SW480 (cell line): ENCODE data around the gene WAPL.

Experiments used
- DNase-seq: peaks from one replicate; pipeline ENCODE4 v3.0.0-alpha.2; 2016; ENCODE audit warnings: low spot score

WAPL gene

GRCh38 chr10:86524225-86524962, 2.8 kb upstream of the WAPL start:
- no peak for DNase-seq

DNA sequence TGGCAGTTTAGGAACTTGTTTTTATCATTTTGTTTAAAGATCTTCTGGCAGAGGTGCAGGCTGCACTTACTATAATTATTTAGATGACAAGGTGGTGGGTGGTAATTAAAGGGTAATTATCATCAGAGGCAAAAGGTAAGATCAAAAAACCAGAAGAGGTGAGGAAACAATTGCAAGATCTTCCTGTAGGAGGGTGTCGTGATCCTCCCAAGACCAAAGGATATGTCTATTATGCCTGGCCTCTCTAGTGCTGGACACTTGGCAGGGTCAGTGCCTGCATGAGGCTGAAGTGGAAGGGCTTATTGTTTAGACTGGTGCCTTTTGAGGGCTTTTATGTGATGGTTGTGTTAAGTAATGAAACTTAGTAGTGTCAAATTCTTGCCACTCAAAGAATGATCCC, 1.8 kb upstream of the WAPL start:
- DNase-seq = peak; percentile 35

DNA sequence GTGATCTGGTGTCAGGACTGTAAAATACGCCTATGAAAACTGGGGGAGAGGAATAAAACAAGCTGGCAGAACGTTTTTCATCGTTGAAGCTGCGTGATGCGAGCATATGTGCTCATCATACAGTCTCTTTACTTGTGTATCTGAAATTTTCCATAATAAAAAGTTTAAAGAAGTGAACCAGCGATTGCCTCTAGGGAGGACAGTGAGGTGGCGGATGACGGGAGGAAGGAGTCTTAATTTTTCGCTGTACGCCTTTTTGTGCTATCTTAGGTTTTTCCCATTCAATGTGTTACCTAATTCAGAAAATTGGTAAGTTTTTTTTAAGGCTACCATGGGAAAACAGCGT, 891 bp upstream of the WAPL start:
- DNase-seq = no peak

DNA sequence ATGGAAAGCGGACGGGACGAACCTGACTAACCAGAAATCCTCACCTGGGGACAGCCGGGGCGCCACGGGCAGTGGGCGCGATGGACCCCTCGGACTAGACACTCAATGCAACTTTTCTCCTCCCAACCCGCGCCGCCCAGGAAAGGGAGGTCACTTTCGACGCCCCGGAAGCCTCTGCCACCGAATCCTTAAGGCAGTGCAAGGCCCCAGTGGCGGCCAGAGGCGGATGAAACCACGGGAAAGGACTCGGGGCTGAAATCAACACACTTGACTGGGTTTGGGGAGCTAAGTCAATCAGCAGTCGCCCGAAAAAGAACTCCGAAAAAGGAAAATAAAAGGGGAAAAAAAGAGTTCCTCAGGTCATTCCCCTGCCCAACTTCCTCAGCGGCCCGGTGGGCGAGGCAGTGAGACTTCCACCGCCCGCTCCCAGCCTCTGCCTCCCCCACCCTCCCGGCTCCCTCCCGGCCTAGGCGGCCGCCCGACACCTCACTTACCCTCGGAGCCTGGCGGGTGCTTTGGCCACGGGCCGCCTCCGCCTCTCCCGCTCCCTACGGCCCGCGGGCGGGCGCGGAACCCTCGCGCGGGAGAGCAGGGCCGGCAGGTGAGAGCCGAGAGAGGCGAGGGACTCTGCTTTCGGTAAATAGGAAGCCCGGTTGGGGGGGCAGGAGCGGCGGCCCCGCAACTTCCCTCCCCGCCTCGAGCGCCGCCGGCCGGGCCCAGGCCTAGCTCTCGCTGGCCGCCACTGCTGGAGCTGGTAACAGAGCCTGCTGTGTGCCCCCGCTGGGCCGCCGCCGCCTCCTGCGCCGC, 518 bp downstream of the WAPL start:
- DNase-seq = peak; percentile 22

DNA sequence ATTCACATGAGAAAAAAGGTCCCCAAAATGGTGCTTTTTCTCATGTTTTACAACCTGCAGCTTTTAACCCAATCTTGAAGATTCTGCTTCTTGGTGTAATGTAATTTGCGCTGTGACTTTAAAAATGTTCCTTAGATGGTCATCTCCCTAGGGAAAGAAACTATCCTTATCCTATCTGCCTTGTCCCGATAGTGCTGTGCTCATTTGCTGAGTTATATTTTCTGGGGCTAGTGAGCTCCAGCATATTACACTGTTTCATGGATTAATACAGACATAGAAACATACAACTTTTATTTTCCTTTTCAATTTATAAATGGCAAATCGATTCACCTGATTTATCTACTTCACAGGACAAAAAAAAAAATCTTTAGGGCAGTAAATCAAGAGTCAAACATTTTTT, 2.8 kb downstream of the WAPL start:
- no peak for DNase-seq

DNA sequence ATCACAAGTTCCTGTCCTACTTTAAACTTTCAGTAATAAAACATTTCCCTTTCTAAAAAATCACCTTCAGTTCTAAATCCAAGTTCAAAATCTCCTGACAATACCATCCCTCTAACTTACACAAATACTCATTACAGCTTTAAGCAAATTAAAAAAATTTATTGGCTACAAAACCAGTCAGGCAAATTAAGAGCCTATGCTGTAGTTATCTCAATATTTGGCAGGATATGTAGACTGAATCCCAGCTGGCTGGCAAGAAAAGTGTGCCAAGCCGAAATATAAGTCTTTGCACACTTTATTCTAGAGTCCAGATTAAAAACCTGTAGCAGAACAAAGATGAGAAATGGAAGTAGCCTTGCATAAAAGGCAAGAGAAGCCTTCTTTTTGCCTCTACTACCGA, 9.5 kb downstream of the WAPL start:
- no peak for DNase-seq

- no peak for DNase-seq
Measured at GRCh38 chr10:86511027-86511865, 10.3 kb downstream of the WAPL start.

GRCh38 chr10:86509145-86509544, 12.4 kb downstream of the WAPL start:
- no peak for DNase-seq

- no peak for DNase-seq
Measured at GRCh38 chr10:86508217-86508616, 13.4 kb downstream of the WAPL start.

GRCh38 chr10:86506499-86506898, 15.1 kb downstream of the WAPL start:
- DNase-seq = no peak

- DNase-seq = no peak
Measured at GRCh38 chr10:86506062-86506461, 15.5 kb downstream of the WAPL start.

DNA sequence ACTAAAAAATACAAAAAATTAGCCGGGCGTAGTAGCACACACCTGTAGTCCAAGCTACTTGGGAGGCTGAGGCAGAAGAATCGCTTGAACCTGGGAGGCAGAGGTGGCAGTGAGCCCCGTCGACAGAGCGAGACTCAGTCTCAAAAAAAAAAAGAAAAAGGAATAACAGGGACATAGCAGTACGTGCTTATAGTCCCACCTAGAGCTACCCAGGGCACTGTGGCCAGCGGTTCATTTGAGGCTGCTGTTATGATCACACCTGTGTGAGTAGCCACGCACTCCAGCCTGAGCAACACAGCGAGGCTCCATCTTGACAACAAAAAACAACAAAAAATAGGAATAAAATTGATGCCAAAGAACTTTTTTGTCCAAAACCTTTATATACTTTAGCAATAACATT, 17.1 kb downstream of the WAPL start:
- no peak for DNase-seq

DNA sequence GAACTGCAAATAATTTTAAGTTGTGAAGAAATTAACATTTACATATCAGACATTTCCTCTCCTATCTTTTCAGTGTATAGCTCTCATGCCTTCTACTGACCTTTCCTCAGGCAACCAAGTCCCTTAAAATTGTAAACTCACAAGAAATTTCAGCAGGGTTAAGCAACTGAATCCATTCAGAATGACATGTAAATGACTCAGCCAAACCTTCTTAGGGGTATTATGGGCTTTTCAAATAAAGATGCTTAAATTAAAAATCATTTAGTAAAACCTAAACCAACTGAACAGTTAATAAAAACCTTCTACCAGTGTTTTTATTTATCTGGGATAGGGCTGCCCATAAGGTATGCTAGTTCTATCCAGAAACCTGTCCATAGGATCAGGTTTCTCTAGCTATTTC, 20.7 kb downstream of the WAPL start:
- no peak for DNase-seq

- DNase-seq = no peak
Measured at GRCh38 chr10:86498598-86498997, 23.0 kb downstream of the WAPL start.

GRCh38 chr10:86497621-86498020, 24.0 kb downstream of the WAPL start:
- no peak for DNase-seq

- no peak for DNase-seq
Measured at GRCh38 chr10:86489960-86490612, 31.5 kb downstream of the WAPL start.

GRCh38 chr10:86489071-86489810, 32.4 kb downstream of the WAPL start:
- DNase-seq = no peak

DNA sequence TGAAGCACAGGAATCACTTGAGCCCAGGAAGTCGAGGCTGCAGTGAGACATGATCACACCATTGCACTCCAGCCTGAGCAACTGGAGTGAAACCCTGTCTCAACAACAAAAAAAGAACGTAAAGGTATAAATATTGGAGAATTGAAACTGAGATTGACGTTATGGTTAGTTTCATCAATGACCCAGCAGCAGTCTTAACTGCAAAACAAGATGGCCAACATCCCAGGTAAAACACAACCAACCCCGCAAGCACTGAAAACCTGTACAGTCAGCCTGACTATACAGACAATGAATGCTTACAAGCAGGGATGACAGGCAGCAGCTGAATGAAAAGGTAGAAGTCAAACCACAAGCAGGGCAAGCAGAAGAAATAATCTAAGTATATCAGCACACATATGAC, 34.7 kb downstream of the WAPL start:
- no peak for DNase-seq

DNA sequence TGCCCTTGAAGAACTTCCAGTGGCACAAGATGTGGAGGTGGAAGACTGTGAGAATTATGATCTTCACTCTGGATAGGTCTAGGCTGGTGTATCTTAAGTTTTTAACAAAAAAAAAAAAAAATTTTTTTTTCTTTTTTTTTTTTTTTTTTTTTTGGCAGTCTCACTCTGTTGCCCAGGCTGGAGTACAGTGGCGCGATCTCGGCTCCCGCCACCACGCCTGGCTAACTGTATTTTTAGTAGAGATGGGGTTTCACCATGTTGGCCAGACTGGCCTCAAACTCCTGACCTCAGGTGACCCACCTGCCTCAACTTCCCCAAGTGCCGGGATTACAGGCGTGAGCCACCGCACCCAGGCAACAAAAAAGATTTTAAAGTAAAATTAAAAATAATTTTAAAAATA, 37.9 kb downstream of the WAPL start:
- DNase-seq = no peak

DNA sequence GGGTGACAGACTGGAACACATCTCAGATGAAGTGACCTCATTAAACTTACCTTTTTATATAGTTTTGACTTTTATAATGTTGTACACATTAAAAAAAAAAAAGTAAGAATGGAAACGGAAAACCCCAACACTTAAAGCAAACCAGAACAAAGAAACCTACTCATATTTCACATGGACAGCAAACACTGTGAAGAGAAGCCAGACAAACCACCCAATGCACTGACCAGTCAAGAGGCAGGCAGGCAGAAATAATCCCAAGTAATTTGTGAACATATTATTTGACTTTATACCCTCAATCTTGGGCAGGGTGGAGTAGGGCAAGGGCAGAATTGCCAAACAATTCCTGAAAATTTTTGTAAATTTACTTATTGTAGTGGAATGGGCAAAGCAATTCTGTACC, 39.8 kb downstream of the WAPL start:
- DNase-seq = no peak

GRCh38 chr10:86480571-86480970, 41.0 kb downstream of the WAPL start:
- DNase-seq = no peak

DNA sequence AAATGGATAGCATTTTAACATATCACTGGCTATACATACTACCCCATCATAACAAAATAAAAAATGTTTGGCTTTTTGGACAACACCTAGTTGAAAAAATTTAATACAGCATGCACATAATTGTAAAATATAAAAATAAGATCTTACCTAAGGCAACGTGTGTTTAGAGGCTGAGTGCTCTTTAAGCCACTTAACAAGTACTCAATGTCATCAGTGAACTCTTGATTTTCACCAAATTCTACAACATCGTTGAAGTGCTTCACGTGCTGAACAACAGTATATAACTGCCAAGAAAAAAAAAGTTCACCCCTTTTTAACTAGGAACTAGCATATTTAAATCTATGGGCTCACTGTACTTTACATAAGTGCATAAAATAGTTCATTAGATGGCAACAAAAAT, 49.5 kb downstream of the WAPL start:
- DNase-seq = no peak
